HG03460 (cell line): ENCODE results near the gene TMEM258.

Source experiments
- ATAC-seq: cut with Tn5 transposase; IDR thresholded peaks from one replicate; pipeline ENCODE4 v1.9.1; 2021; ENCODE audit not compliant: unreplicated experiment

Gene TMEM258

DNA sequence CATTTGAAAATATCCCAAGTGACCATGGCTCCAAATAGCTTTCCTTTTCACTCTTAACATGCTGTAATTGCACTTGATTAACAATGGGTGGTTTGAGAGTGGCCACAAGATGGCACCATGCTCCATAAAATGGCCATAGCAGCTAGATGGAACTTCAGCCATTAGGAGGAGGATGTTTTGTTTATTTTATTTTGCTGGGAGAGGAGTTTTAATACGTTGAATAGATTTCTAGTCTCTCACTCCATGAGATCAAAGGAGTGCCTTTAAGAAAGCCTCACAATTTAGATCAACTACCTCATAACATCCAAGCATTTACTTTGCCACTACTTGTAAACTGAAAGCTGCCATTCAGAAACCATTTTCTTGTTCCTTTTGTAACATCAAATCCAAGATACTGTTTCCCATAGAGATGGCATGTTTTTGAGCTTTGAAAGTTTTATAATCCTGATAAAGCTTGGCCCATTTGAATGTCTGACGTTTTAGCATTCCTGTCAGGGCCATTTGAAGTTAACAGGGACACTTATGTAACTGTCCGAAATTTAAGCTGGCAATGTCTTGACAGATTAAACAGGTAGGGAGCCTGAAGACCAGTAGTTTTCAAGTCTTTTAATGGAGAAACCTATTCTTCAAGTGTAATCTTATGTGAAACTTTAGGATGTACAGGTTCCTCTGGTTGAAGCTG, 5.0 kb upstream of the TMEM258 start:
- ATAC-seq, result no peak

GRCh38 chr11:61795876-61796526, 3.6 kb upstream of the TMEM258 start:
- ATAC-seq, result no peak

DNA sequence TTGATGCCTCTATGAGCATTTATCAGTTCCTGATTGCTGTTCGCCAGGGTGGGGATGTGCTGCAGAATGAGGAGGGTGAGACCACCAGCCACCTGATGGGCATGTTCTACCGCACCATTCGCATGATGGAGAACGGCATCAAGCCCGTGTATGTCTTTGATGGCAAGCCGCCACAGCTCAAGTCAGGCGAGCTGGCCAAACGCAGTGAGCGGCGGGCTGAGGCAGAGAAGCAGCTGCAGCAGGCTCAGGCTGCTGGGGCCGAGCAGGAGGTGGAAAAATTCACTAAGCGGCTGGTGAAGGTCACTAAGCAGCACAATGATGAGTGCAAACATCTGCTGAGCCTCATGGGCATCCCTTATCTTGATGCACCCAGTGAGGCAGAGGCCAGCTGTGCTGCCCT, 3.1 kb upstream of the TMEM258 start:
- ATAC-seq, result no peak

DNA sequence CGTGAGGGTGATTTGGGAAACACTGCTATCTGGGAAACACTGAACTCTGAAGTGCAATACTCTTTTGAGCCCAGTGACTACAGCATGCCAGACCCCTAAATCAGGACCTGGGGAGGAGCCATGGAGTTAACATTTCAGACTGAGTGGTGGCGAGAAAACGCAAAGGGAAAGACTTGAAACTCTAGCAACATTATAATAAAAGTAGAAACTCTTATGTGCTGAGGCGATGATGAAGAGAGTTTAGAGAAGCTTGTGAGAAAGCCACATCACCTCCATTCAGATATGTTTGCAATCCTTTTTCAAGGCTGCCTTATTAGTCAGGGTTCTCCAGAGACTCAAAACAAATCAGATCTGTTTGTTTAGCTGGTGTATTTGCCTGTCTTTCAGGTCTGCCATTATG, 2.2 kb upstream of the TMEM258 start:
- ATAC-seq, result no peak

GRCh38 chr11:61793829-61794204, 1.4 kb upstream of the TMEM258 start:
- ATAC-seq, result no peak

GRCh38 chr11:61793083-61793828, 857 bp upstream of the TMEM258 start:
- ATAC-seq, result no peak

- peak; percentile 19 for ATAC-seq
Observed at GRCh38 chr11:61791737-61792309, 576 bp downstream of the TMEM258 start.

DNA sequence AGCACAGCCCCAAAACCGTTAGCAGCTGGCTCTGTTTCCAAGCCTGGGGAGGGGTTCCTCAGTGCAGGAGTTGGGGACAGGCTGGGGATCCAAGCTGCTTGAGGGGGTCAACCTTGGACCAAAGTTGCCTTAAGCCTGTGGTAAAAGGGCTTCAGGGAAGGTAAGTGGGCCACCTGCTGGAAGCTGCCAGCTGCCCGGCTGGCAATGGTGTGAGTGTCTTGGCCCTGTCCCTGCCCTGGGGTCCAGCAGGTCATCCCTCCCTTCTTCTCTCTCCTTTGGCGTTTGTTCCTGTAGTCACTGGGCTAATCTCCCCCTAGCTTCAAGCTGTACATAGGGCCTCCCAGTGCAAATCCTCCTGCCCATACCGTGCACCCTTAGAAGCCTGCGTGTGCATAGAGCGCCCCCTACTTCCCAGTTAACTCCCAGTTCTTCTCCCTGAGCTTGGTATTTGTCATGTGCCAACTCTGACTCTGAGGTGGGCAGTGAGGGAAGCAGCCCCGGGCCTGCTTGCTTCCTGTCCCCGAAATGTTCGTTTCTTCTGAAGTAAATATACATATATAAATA, 4.4 kb downstream of the TMEM258 start:
- ATAC-seq, result no peak

DNA sequence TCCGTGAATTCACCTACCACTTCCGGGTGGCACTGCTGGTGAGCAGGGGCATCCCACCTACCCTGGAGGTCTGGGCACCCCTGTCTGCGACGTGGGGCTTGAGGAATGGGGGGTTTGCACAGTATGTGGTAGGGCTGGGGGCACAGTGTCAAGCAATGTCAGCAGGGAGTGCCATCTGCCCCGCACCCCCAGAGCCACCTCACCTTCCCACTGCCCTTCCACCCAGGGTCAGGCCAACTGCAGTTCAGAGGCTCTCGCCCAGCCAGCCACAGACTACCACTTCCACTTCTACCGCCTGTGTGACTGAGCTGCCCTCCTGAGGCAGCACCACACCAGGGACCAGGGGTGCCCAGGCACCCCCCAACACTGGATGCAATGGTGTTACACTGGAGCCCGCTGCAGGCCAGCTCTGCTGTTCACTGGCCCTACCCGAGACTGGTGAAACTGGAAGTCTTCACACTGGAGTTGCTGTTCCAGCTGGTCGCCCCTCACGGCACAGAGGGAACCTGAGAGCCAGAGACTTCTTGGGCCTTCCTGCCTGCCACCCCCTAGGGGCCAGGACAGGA, 6.5 kb downstream of the TMEM258 start:
- no peak for ATAC-seq

DNA sequence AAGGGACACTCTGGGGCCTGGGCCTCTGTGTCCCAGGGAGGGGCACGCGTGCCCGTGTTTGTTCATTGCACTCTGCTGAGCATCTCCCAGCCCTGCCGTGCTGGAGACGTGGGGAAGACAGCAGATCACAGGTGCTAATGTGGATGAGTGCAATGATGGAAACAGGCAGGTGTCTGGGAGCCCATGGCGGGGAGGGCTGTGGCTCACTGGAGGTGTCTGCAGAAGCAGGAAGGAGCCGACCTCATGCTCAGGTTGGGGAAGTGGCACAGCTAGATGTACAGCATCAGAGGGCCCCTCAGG, 7.9 kb downstream of the TMEM258 start:
- ATAC-seq, result no peak

GRCh38 chr11:61783717-61784505, 8.5 kb downstream of the TMEM258 start:
- ATAC-seq, result no peak

GRCh38 chr11:61782841-61783240, 9.6 kb downstream of the TMEM258 start:
- no peak for ATAC-seq

DNA sequence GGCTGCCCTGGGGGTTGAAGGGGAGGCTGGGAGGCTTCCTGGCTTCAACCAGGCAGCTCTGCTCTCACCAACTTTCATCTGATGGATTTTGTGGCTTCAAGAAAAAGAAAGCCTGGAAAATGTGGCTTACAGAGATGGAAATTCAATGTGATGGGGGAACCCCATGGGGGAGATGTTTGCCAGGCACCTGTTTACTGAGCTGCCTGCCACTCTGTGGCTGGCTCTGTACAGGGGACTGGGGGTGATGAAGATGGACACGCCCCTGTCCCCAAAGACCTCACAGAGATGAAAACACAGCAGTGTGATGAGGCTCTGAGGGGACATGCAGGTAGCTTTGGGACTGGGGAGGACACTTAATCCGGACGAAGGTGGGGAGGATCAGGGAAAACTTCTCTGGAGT, 10.1 kb downstream of the TMEM258 start:
- no peak for ATAC-seq

DNA sequence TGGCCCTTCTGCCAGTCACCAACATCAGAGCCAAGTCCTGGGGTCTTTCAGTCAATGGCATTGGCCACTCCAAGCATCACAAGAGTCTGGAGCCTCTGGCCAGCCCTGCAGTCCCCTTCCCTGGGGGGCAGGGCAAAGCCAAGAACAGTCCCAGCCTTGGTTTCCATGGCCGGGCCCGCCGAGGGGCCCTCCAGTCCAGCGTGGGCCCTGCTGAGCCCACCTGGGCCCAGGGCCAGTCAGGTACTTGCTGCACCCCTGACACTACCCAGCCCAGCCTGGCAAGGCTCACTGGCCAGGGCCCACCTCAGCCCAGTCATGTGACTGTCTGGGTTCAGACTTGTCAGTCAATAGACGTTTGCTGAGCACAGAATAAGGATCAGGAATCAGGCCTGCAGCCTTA, 10.8 kb downstream of the TMEM258 start:
- ATAC-seq, result no peak

- ATAC-seq, result no peak
Observed at GRCh38 chr11:61780581-61781162, 11.7 kb downstream of the TMEM258 start.

- ATAC-seq, result no peak
Observed at GRCh38 chr11:61779666-61780525, 12.5 kb downstream of the TMEM258 start.

GRCh38 chr11:61778920-61779650, 13.3 kb downstream of the TMEM258 start:
- no peak for ATAC-seq

DNA sequence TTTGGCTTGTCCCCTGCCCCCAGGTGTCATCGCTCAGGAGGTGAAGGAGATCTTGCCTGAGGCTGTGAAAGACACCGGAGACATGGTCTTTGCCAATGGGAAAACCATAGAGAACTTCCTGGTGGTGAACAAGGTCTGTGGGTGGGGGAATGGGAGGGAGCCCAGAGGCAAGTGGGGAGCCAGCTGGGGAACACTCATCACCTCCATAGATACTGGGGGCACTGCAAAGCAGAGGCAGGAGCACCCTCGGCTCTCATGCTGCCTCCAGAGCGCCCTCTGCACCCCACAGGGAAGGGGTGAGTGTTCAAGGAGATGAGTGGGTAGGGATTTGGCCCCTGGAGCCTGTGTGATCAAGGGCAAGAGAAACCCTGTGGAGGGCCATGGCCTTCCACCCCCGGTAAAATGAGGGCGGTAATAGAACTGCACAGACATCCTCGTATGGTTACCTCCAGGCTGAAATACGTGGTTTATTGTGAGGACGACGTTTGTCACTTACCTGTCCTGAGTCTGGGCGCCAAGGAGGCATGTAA, 14.0 kb downstream of the TMEM258 start:
- ATAC-seq, result no peak
